HEK293 (cell line): Measurements from ENCODE around the gene TTF2.

ENCODE experiments used
- CTCF ChIA-PET: fragments of 350-600 bp; formaldehyde crosslinking; extraction: SDS; loops from one replicate; lab custom pipeline; 2021; ENCODE audit warnings: antibody characterized with exemption; lab: Yijun Ruan, JAX
- POLR2A ChIA-PET: fragments of 300-600 bp; formaldehyde crosslinking; extraction: SDS; loops from one replicate; lab custom pipeline; 2020; ENCODE audit warnings: antibody characterized with exemption, inconsistent platforms; lab: Yijun Ruan, JAX
- H3K27ac ChIP-seq: fragments of 200-500 bp; sonication (Bioruptor generic); 2 replicates; pipeline ENCODE4 v1.5.1; 2014; ENCODE audit warnings: low read depth, low read length, control low read depth, inconsistent platforms; ENCODE audit errors: extremely low read depth
- H3K36me3 ChIP-seq, 2 experiments: fragments of 200-500 bp in 1 of 2; sonication (Bioruptor generic) in 1 of 2; 1 replicate in 1 of 2; 2 replicates in 1 of 2; pipeline ENCODE4 v1.5.1; 2014 to 2017; ENCODE audit warnings: inconsistent platforms in 2 of 2, low read length in 2 of 2; ENCODE audit not compliant: control insufficient read depth in 2 of 2, insufficient read depth in 1 of 2
- H3K4me1 ChIP-seq: fragments of 200-500 bp; sonication (Bioruptor generic); 2 replicates; pipeline ENCODE4 v1.5.1; 2014; ENCODE audit warnings: mild to moderate bottlenecking, low read length, inconsistent platforms; ENCODE audit not compliant: control insufficient read depth, insufficient read depth
- H3K4me3 ChIP-seq: 2 replicates; pipeline ENCODE4 v1.5.1; 2011; ENCODE audit warnings: low read depth, mild to moderate bottlenecking, control low read depth, low read length, moderate library complexity
- H3K9me3 ChIP-seq: fragments of 200-500 bp; sonication (Bioruptor generic); 2 replicates; pipeline ENCODE4 v1.5.1; 2014; ENCODE audit warnings: low read depth, low read length, inconsistent platforms; ENCODE audit not compliant: control insufficient read depth, insufficient read depth
- BCL11B ChIP-seq: fragments of 450-650 bp; formaldehyde crosslinking; IDR thresholded peaks from 2 replicates; pipeline ENCODE4 v1.5.1; 2016; ENCODE audit warnings: low read depth, missing biosample characterization, missing genetic modification characterization
- EGR2 ChIP-seq: fragments of 450-650 bp; formaldehyde crosslinking; IDR thresholded peaks from 2 replicates; pipeline ENCODE4 v1.5.1; 2016; ENCODE audit warnings: low read depth, missing biosample characterization, missing genetic modification characterization
- GLI2 ChIP-seq: fragments of 450-650 bp; formaldehyde crosslinking; IDR thresholded peaks from 2 replicates; pipeline ENCODE4; 2017; ENCODE audit warnings: missing biosample characterization, missing genetic modification characterization, low read depth, borderline replicate concordance
- GLI4 ChIP-seq: fragments of 450-650 bp; formaldehyde crosslinking; IDR thresholded peaks from 2 replicates; pipeline ENCODE4 v1.5.1; 2016; ENCODE audit warnings: missing biosample characterization, missing genetic modification characterization
- INSM2 ChIP-seq: fragments of 450-650 bp; formaldehyde crosslinking; IDR thresholded peaks from 2 replicates; pipeline ENCODE4 v1.5.1; 2016; ENCODE audit warnings: missing biosample characterization, missing genetic modification characterization
- KLF16 ChIP-seq: fragments of 450-650 bp; formaldehyde crosslinking; IDR thresholded peaks from 2 replicates; pipeline ENCODE4 v1.5.1; 2017; ENCODE audit warnings: missing biosample characterization, missing genetic modification characterization
- TCF7L2 ChIP-seq: IDR thresholded peaks from 2 replicates; pipeline ENCODE4 v1.6.1; 2011; ENCODE audit warnings: low read depth, mild to moderate bottlenecking, inconsistent platforms, low read length, moderate library complexity, borderline replicate concordance
- WT1 ChIP-seq: fragments of 450-650 bp; formaldehyde crosslinking; IDR thresholded peaks from 2 replicates; pipeline ENCODE4 v1.5.1; 2016; ENCODE audit warnings: missing biosample characterization, missing genetic modification characterization
- ZBTB20 ChIP-seq: fragments of 450-650 bp; formaldehyde crosslinking; IDR thresholded peaks from 2 replicates; pipeline ENCODE4 v1.5.1; 2016; ENCODE audit warnings: missing biosample characterization, missing genetic modification characterization
- ZBTB48 ChIP-seq: fragments of 450-650 bp; formaldehyde crosslinking; IDR thresholded peaks from 2 replicates; pipeline ENCODE4 v1.5.1; 2016; ENCODE audit warnings: missing biosample characterization, missing genetic modification characterization
- ZFP69B ChIP-seq: fragments of 450-650 bp; formaldehyde crosslinking; IDR thresholded peaks from 2 replicates; pipeline ENCODE4 v1.5.1; 2016; ENCODE audit warnings: missing biosample characterization, missing genetic modification characterization
- ZNF157 ChIP-seq: fragments of 450-650 bp; formaldehyde crosslinking; IDR thresholded peaks from 2 replicates; pipeline ENCODE4 v1.5.1; 2016; ENCODE audit warnings: missing biosample characterization, missing genetic modification characterization
- ZNF2 ChIP-seq: fragments of 450-650 bp; formaldehyde crosslinking; IDR thresholded peaks from 2 replicates; pipeline ENCODE4 v1.5.1; 2016; ENCODE audit warnings: missing biosample characterization, missing genetic modification characterization
- ZNF214 ChIP-seq: fragments of 450-650 bp; formaldehyde crosslinking; IDR thresholded peaks from 2 replicates; pipeline ENCODE4 v1.5.1; 2017; ENCODE audit warnings: missing biosample characterization, mild to moderate bottlenecking, missing genetic modification characterization, borderline replicate concordance
- ZNF335 ChIP-seq: fragments of 450-650 bp; formaldehyde crosslinking; conservative IDR thresholded peaks from 2 replicates; pipeline ENCODE4 v1.5.1; 2016; ENCODE audit warnings: missing biosample characterization, missing genetic modification characterization
- ZNF394 ChIP-seq: fragments of 450-650 bp; formaldehyde crosslinking; IDR thresholded peaks from 2 replicates; pipeline ENCODE4 v1.5.1; 2016; ENCODE audit warnings: missing biosample characterization, missing genetic modification characterization, mild to moderate bottlenecking, moderate library complexity, borderline replicate concordance
- ZNF426 ChIP-seq: fragments of 450-650 bp; formaldehyde crosslinking; IDR thresholded peaks from 2 replicates; pipeline ENCODE4 v1.5.1; 2017; ENCODE audit warnings: missing biosample characterization, missing genetic modification characterization, mild to moderate bottlenecking, inconsistent platforms, moderate library complexity
- ZNF501 ChIP-seq: fragments of 450-650 bp; formaldehyde crosslinking; IDR thresholded peaks from 2 replicates; pipeline ENCODE4 v1.5.1; 2016; ENCODE audit warnings: missing biosample characterization, missing genetic modification characterization
- ZNF561 ChIP-seq: fragments of 450-650 bp; IDR thresholded peaks from 2 replicates; pipeline ENCODE4 v1.5.1; 2018; ENCODE audit warnings: missing biosample characterization, missing genetic modification characterization, borderline replicate concordance
- ZNF600 ChIP-seq: fragments of 450-650 bp; formaldehyde crosslinking; IDR thresholded peaks from 2 replicates; pipeline ENCODE4 v1.5.1; 2016; ENCODE audit warnings: missing biosample characterization, missing genetic modification characterization
- ZNF621 ChIP-seq: fragments of 450-650 bp; formaldehyde crosslinking; IDR thresholded peaks from 2 replicates; pipeline ENCODE4 v1.5.1; 2017; ENCODE audit warnings: missing biosample characterization, missing genetic modification characterization
- ZNF626 ChIP-seq: fragments of 450-650 bp; sonication (Bioruptor Pico); formaldehyde crosslinking; IDR thresholded peaks from 2 replicates; pipeline ENCODE4 v1.5.1; 2018; ENCODE audit warnings: missing biosample characterization, missing genetic modification characterization, inconsistent platforms
- ZNF660 ChIP-seq: fragments of 450-650 bp; IDR thresholded peaks from 2 replicates; pipeline ENCODE4 v1.5.1; 2018; ENCODE audit warnings: missing biosample characterization, mild to moderate bottlenecking, missing genetic modification characterization
- ZNF692 ChIP-seq: fragments of 450-650 bp; formaldehyde crosslinking; IDR thresholded peaks from 2 replicates; pipeline ENCODE4 v1.5.1; 2016; ENCODE audit warnings: missing biosample characterization, missing genetic modification characterization
- ZNF768 ChIP-seq: fragments of 450-650 bp; formaldehyde crosslinking; IDR thresholded peaks from 2 replicates; pipeline ENCODE4 v1.5.1; 2018; ENCODE audit warnings: missing biosample characterization, mild to moderate bottlenecking, missing genetic modification characterization
- ZNF792 ChIP-seq: fragments of 450-650 bp; formaldehyde crosslinking; IDR thresholded peaks from 2 replicates; pipeline ENCODE4 v1.5.1; 2016; ENCODE audit warnings: missing biosample characterization, missing genetic modification characterization
- ZSCAN16 ChIP-seq: fragments of 450-650 bp; formaldehyde crosslinking; IDR thresholded peaks from 2 replicates; pipeline ENCODE4 v1.5.1; 2016; ENCODE audit warnings: missing biosample characterization, missing genetic modification characterization
- ZSCAN18 ChIP-seq: fragments of 450-650 bp; formaldehyde crosslinking; IDR thresholded peaks from 2 replicates; pipeline ENCODE4 v1.5.1; 2016; ENCODE audit warnings: missing biosample characterization, missing genetic modification characterization
- ZSCAN23 ChIP-seq: fragments of 450-650 bp; formaldehyde crosslinking; IDR thresholded peaks from 2 replicates; pipeline ENCODE4 v1.5.1; 2016; ENCODE audit warnings: missing biosample characterization, missing genetic modification characterization
- TF ChIP-seq, protein P1 (sequence below): fragments of 450-650 bp; formaldehyde crosslinking; IDR thresholded peaks from 2 replicates; pipeline ENCODE4 v1.5.1; 2016; ENCODE audit warnings: missing biosample characterization, missing genetic modification characterization

Gene TTF2

DNA sequence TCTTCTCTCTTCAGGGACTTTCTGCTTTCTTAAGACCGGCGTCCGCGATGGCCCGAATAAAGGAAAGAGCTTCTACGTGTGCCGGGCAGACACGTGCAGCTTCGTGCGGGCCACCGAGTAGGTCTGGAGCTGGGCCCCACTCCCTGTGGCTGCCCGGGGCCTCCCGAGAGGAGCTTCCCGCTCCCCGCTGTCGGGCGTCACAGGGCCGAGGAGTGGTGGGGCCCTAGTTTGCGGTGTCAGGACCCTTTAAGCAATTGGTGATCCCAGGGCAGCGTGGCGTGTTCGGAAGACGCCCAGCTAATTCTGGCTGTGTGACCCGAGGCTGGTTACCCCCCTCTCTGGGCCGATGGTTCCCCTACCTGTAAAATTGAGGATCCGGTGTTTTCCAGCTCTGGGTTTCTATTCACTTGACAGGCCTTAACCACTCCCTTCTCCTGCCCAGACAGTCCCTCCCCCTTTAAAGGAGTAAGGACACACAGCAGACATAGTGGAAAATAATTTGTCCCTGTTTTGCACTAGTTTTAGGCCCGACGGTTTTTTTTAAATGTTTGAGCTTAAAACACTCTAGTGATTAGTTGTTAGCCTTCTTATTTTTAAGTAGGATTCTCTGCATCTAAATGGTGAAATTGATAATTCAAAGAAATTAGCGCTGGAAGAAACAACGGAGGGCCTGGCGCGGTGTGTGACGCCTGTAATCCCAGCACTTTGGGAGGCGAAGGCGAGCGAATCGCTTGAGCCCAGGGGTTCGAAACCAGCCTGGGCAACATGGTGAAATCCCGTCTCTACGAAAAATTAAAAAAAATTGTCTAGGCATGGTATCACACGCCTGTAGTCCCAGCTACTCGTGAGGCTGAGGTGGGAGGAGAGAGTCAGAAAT is 553 bp downstream of the TTF2 start:
- Histone ChIP-seq H3K36me3 (peaks cover 8 to 21% of the 10 kb centered on the region in 2 experiments; a peak in 2 of 3 replicates), H3K4me3 (peak overlapping the region; percentile 90), H3K4me1 (no peaks in the 10 kb centered on the region), H3K27ac (peak overlapping the region; percentile 36; the same call in 1 of the 2 replicates), H3K9me3 (no peaks in the 10 kb centered on the region)
- POLR2A ChIA-PET: interaction anchor here (0.6 to 1.9 kb wide), 27 partner anchors 7 to 1143 kb away, joined by 3 to 15 read pairs (median 4); partner anchors contain the start of genes CD58, IGSF3 and PTGFRN
- TF ChIP-seq ZSCAN16 (tag by site-specific recombination) (0 out of 2 replicates have a peak, but pooled peaks have one; percentile 16), WT1 (0 out of 2 replicates have a peak, but pooled peaks have one; percentile 19), ZSCAN23 (tag by site-specific recombination) (no peak), ZNF626 (tag by site-specific recombination) (no peak), ZNF600 (tag by site-specific recombination) (no peak), ZNF157 (tag by site-specific recombination) (no peak), ZNF768 (tag by site-specific recombination) (peak; percentile 89), ZSCAN18 (tag by site-specific recombination) (no peak), ZNF660 (tag by site-specific recombination) (no peak), ZNF792 (tag by site-specific recombination) (peak; percentile 50; the same call in 1 of the 2 replicates), ZNF394 (no peak), GLI4 (tag by site-specific recombination) (peak; percentile 66; the same call in 1 of the 2 replicates), ZBTB20 (tag by site-specific recombination) (peak; percentile 23; the same call in 1 of the 2 replicates), ZFP69B (tag by site-specific recombination) (peak; percentile 97), ZNF335 (tag by site-specific recombination) (peak; percentile 98), BCL11B (tag by site-specific recombination) (no peak), ZNF426 (tag by site-specific recombination) (no peak), GLI2 (tag by site-specific recombination) (no peak), ZNF2 (tag by site-specific recombination) (no peak), KLF16 (tag by site-specific recombination) (0 out of 2 replicates have a peak, but pooled peaks have one; percentile 16), ZBTB48 (tag by site-specific recombination) (peak; percentile 66), ZNF561 (0 out of 2 replicates have a peak, but pooled peaks have one; percentile 17), ZNF692 (tag by site-specific recombination) (peak; percentile 98), EGR2 (no peak), TCF7L2 (no peak), ZNF214 (tag by site-specific recombination) (no peak), INSM2 (peak; percentile 37; the same call in 1 of the 2 replicates), ZNF621 (tag by site-specific recombination) (no peak), ZNF501 (tag by site-specific recombination) (0 out of 2 replicates have a peak, but pooled peaks have one; percentile 18)
- TF ChIP-seq, protein P1, sequence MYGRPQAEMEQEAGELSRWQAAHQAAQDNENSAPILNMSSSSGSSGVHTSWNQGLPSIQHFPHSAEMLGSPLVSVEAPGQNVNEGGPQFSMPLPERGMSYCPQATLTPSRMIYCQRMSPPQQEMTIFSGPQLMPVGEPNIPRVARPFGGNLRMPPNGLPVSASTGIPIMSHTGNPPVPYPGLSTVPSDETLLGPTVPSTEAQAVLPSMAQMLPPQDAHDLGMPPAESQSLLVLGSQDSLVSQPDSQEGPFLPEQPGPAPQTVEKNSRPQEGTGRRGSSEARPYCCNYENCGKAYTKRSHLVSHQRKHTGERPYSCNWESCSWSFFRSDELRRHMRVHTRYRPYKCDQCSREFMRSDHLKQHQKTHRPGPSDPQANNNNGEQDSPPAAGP: 0 out of 2 replicates have a peak, but pooled peaks have one; percentile 14
- CTCF ChIA-PET: interaction anchor here (0.6 to 1.9 kb wide), 13 partner anchors 8 to 945 kb away, joined by 3 to 13 read pairs (median 3); no protein-coding TSS in a partner anchor
